Measurements from ENCODE around the gene PPP5C.

Gene PPP5C

GRCh38 chr19:46346821-46347571 lies at the start of gene PPP5C:
Gene PPP5C, plus strand, starts transcription at chr19:46347087. Its CDS starts 10 bp downstream, at chr19:46347097.
- DNase-seq (ENCODE audit: extremely low read depth, low read depth), result peak; percentile 72
- peak; percentile 98 for TF ChIP-seq CTCF (IDR thresholded peaks at IDR 0.05; ENCODE audit: low read depth, low read length, missing control alignments)
- peak within 1 kb of the TSS; percentile 99 for H3K4me3 ChIP-seq (replicated peaks; ENCODE audit: low read depth, low read length)

- no peak overlapping the region for H3K4me3 ChIP-seq (replicated peaks; ENCODE audit: low read depth, low read length)
- no peak for DNase-seq (ENCODE audit: extremely low read depth, low read depth)
- TF ChIP-seq CTCF (IDR thresholded peaks at IDR 0.05; ENCODE audit: low read depth, low read length, missing control alignments), result no peak
Observed at GRCh38 chr19:46297700-46298478, 49.0 kb upstream of the PPP5C start.

- H3K4me3 ChIP-seq (replicated peaks; ENCODE audit: low read depth, low read length), result no peak overlapping the region
- TF ChIP-seq CTCF (IDR thresholded peaks at IDR 0.05; ENCODE audit: low read depth, low read length, missing control alignments), result no peak
- no peak for DNase-seq (ENCODE audit: extremely low read depth, low read depth)
Observed at GRCh38 chr19:46298479-46299003, 48.3 kb upstream of the PPP5C start.

- no peak overlapping the region for H3K4me3 ChIP-seq (replicated peaks; ENCODE audit: low read depth, low read length)
- peak; percentile 70 for DNase-seq (ENCODE audit: extremely low read depth, low read depth)
- TF ChIP-seq CTCF (IDR thresholded peaks at IDR 0.05; ENCODE audit: low read depth, low read length, missing control alignments), result no peak
Observed at GRCh38 chr19:46299004-46299509, 47.8 kb upstream of the PPP5C start.

- H3K4me3 ChIP-seq (replicated peaks; ENCODE audit: low read depth, low read length), result no peak overlapping the region
- no peak for DNase-seq (ENCODE audit: extremely low read depth, low read depth)
- TF ChIP-seq CTCF (IDR thresholded peaks at IDR 0.05; ENCODE audit: low read depth, low read length, missing control alignments), result no peak
Observed at GRCh38 chr19:46299695-46300094, 47.2 kb upstream of the PPP5C start.

- DNase-seq (ENCODE audit: extremely low read depth, low read depth), result no peak
- no peak overlapping the region for H3K4me3 ChIP-seq (replicated peaks; ENCODE audit: low read depth, low read length)
- TF ChIP-seq CTCF (IDR thresholded peaks at IDR 0.05; ENCODE audit: low read depth, low read length, missing control alignments), result no peak
Observed at GRCh38 chr19:46303322-46303690, 43.6 kb upstream of the PPP5C start.
